B cell (primary cell): ENCODE data around the gene RBM19.

ENCODE experiments used
- CTCF ChIP-seq: fragments of 200-600 bp; IDR thresholded peaks from one replicate; pipeline ENCODE4 v1.8.0; 2022; ENCODE audit warnings: antibody characterized with exemption, mild to moderate bottlenecking
- EZH2 ChIP-seq: IDR thresholded peaks from 2 replicates; pipeline ENCODE4 v1.6.1; 2012; ENCODE audit warnings: borderline replicate concordance, low read depth, mild to moderate bottlenecking, moderate library complexity, low read length; ENCODE audit not compliant: insufficient read depth, poor library complexity, severe bottlenecking

- TF ChIP-seq CTCF (no peak), EZH2 (no peak)
These were observed 41.8 kb downstream of the RBM19 start for GRCh38 chr12:113924341-113924740.
